Measurements from ENCODE around the gene GIPR.

The GIPR gene

DNA sequence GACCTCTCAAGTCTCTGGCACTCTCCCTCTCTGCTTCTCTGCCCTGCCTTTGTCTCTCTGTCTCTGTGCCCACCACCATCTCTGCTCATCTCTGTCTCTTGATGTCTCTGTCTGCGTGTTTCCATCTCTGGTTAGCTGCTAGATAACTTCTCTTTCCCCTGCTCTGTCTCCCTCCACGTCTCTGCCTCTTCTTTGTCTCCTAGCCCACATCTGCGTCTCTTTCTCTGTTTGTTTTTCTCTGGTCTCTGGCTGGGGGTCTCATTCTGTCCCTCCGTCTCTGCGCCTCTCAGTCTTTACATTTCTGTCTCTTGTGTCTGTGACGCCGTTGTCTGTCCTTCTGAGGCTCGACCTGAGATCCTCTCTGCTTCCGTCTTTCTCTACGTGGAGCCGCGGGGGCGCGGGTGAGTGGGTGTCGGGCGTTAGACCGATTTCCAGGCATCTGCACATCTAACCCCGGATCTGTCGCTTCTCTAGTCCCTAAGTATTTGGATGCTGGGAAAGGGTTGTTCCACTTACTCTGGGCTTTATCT lies 386 bp downstream of the GIPR start:
- H3K4me3 Mint-ChIP-seq: peak overlapping the region; percentile 80
- no peak for DNase-seq
- peaks cover 68% of the 10 kb centered on the region for H3K27me3 Mint-ChIP-seq (ENCODE audit: low read depth, poor library complexity)
- no peaks in the 10 kb centered on the region for H3K9me3 Mint-ChIP-seq
- H3K4me1 Mint-ChIP-seq: peaks cover 41% of the 10 kb centered on the region
- no peak overlapping the region for H3K27ac Mint-ChIP-seq
- no peaks in the 10 kb centered on the region for H3K36me3 Mint-ChIP-seq (ENCODE audit: low read depth)
- TF ChIP-seq, protein P1, sequence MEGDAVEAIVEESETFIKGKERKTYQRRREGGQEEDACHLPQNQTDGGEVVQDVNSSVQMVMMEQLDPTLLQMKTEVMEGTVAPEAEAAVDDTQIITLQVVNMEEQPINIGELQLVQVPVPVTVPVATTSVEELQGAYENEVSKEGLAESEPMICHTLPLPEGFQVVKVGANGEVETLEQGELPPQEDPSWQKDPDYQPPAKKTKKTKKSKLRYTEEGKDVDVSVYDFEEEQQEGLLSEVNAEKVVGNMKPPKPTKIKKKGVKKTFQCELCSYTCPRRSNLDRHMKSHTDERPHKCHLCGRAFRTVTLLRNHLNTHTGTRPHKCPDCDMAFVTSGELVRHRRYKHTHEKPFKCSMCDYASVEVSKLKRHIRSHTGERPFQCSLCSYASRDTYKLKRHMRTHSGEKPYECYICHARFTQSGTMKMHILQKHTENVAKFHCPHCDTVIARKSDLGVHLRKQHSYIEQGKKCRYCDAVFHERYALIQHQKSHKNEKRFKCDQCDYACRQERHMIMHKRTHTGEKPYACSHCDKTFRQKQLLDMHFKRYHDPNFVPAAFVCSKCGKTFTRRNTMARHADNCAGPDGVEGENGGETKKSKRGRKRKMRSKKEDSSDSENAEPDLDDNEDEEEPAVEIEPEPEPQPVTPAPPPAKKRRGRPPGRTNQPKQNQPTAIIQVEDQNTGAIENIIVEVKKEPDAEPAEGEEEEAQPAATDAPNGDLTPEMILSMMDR (IDR thresholded peaks at IDR 0.05): no peak

DNA sequence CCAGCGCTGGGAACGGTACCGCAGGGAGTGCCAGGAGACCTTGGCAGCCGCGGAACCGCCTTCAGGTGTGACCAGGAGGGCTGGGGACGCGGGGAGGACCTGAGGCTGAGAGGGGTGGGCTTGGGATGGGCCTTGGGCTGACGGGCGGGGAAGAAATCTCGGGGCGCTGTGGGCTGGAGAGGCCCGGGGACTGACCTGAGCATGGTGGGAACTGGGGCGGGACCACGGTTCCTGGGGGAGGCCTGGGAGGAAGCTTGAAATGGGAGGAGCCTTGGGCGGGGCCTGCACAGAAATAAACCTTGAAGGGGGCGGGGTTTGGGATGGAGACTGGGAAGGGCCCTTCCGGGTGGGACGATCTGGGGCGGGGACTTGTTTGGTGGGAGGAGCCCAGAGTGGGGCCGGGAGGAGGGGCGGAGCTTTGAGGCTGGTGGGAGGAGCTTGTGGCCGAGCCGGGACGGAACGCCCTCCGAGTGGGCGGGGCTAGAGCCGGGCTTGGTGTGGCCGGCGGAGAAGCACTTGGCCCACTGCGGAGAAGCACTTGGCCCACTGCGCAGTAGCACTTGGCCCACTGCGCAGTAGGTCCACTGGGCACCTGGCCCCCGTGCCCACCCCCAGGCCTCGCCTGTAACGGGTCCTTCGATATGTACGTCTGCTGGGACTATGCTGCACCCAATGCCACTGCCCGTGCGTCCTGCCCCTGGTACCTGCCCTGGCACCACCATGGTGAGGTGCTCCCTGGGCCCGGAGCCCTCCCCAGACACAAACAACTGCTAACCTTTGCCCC lies 2.8 kb downstream of the GIPR start:
- TF ChIP-seq, protein P1 (IDR thresholded peaks at IDR 0.05): no peak
- Mint-ChIP-seq H3K36me3 (ENCODE audit: low read depth) (no peaks in the 10 kb centered on the region), H3K9me3 (no peaks in the 10 kb centered on the region), H3K27ac (no peak overlapping the region), H3K4me1 (peaks cover 30% of the 10 kb centered on the region), H3K27me3 (ENCODE audit: low read depth, poor library complexity) (peaks cover 90% of the 10 kb centered on the region), H3K4me3 (peak overlapping the region; percentile 81)
- peak; percentile 95 for DNase-seq

GRCh38 chr19:45674946-45675345 lies 6.9 kb downstream of the GIPR start:
- H3K27me3 Mint-ChIP-seq (ENCODE audit: low read depth, poor library complexity): peaks cover 99% of the 10 kb centered on the region
- no peaks in the 10 kb centered on the region for H3K9me3 Mint-ChIP-seq
- TF ChIP-seq, protein P1 (IDR thresholded peaks at IDR 0.05): no peak
- H3K36me3 Mint-ChIP-seq (ENCODE audit: low read depth): no peaks in the 10 kb centered on the region
- H3K4me1 Mint-ChIP-seq: peaks cover 19% of the 10 kb centered on the region
- no peak overlapping the region for H3K4me3 Mint-ChIP-seq
- DNase-seq: no peak
- H3K27ac Mint-ChIP-seq: no peak overlapping the region

GRCh38 chr19:45676851-45677263 lies 8.8 kb downstream of the GIPR start:
- Mint-ChIP-seq H3K27ac (no peak overlapping the region), H3K27me3 (ENCODE audit: low read depth, poor library complexity) (peaks cover 97% of the 10 kb centered on the region)

DNA sequence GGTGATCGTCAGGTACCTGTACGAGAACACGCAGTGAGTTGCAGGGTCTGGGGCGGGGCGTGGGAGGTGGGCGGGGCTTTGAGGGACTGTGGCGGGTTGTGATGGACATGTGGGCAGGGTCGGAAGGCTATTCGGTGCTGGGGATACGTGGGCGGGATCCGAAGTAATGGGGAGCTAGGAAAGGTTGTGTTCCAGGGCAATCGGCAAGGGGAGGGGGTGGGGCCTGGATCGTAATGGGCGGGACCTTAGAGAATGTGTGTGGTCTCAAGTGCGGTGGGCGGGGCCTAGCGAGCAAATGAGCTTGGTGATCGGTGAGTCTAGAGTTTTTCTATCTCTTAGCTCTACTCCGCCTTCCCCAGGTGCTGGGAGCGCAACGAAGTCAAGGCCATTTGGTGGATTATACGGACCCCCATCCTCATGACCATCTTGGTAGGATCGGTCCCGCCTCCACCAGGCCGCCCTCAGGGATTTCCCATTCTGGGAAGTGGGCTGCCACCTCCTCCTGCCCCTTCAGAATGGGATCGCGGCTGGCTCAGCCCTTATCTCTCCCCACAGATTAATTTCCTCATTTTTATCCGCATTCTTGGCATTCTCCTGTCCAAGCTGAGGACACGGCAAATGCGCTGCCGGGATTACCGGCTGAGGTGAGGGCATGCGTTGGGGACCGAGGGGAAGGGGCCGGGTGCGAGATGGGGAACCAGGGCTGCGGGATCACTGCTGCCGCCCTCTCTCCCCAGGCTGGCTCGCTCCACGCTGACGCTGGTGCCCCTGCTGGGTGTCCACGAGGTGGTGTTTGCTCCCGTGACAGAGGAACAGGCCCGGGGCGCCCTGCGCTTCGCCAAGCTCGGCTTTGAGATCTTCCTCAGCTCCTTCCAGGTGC lies 9.6 kb downstream of the GIPR start:
- Mint-ChIP-seq H3K4me1 (peaks cover 10% of the 10 kb centered on the region), H3K27ac (no peak overlapping the region), H3K36me3 (ENCODE audit: low read depth) (no peaks in the 10 kb centered on the region), H3K9me3 (no peaks in the 10 kb centered on the region), H3K4me3 (peak overlapping the region; percentile 73), H3K27me3 (ENCODE audit: low read depth, poor library complexity) (peaks cover 94% of the 10 kb centered on the region)
- TF ChIP-seq, protein P1 (IDR thresholded peaks at IDR 0.05): no peak
- peak; percentile 84 for DNase-seq

More at GRCh38 chr19:45676851-45677263, 8.8 kb downstream of the GIPR start:
- peak overlapping the region; percentile 68 for H3K4me3 Mint-ChIP-seq
- no peak for DNase-seq
- peaks cover 7% of the 10 kb centered on the region for H3K4me1 Mint-ChIP-seq
- TF ChIP-seq, protein P1 (IDR thresholded peaks at IDR 0.05): no peak
- no peaks in the 10 kb centered on the region for H3K9me3 Mint-ChIP-seq
- no peaks in the 10 kb centered on the region for H3K36me3 Mint-ChIP-seq (ENCODE audit: low read depth)
